Astrocyte (in vitro differentiated cells and primary cell): ENCODE data around the gene PPFIA3.

Source experiments
- CTCF ChIP-seq: IDR thresholded peaks from 2 replicates; pipeline ENCODE4 v1.5.1; 2011; ENCODE audit warnings: low read depth, mild to moderate bottlenecking, inconsistent platforms, low read length, moderate library complexity; ENCODE audit not compliant: insufficient read depth
- EZH2 ChIP-seq: IDR thresholded peaks from 2 replicates; pipeline ENCODE4 v1.6.1; 2012; ENCODE audit warnings: mild to moderate bottlenecking, low read length, inconsistent platforms; ENCODE audit not compliant: insufficient read depth

DNA sequence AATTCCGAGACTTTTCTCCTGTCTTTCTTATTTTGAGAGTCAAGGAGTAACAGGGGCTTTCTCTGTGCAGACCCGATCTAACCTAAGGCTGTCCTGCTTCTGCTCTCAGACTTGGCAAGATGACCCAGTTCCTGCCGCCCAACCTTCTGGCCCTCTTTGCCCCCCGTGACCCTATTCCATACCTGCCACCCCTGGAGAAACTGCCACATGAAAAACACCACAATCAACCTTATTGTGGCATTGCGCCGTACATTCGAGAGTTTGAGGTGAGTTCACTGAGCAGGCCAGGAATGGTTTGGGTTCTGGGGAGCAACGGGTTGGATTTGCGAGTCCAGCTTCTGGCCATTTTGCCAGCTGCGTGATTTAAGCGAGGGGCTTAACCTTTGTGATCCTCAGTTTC, 33.0 kb upstream of the PPFIA3 start:
- no peak for TF ChIP-seq CTCF
- TF ChIP-seq EZH2: no peak
